Sigmoid colon (tissue), 4 donors: ENCODE measurements around the gene ACADL.

ENCODE experiments used
- POLR2AphosphoS5 ChIP-seq, 4 donors: sonication (generic); formaldehyde crosslinking; IDR thresholded peaks; one replicate each; pipeline ENCODE4 v1.6.1; 2017; ENCODE audit warnings: antibody characterized with exemption in 4 of 4
- TF ChIP-seq, protein P1 (sequence below), 4 experiments: fragments of 450-650 bp in 3 of 4; fragments of 200-600 bp in 1 of 4; IDR thresholded peaks; one replicate each; pipeline ENCODE4 v1.5.1; 2016 to 2019; ENCODE audit warnings: antibody characterized with exemption in 4 of 4, mild to moderate bottlenecking in 3 of 4, moderate library complexity in 2 of 4

DNA sequence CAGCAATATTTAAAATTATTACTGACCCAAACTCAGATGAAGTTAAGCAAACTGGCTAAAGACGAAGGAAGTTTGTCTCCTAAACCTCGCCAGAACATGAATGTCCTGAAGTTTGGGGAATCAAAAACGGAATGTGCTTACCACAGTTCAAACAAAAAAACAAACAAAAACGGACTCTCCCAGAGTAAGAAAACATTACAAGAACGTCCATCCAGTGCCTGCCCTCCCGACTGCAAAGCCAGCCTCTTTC is 55.1 kb downstream of the ACADL start:
- no peak for TF ChIP-seq POLR2AphosphoS5 (IDR thresholded peaks at IDR 0.05)
- TF ChIP-seq, protein P1, sequence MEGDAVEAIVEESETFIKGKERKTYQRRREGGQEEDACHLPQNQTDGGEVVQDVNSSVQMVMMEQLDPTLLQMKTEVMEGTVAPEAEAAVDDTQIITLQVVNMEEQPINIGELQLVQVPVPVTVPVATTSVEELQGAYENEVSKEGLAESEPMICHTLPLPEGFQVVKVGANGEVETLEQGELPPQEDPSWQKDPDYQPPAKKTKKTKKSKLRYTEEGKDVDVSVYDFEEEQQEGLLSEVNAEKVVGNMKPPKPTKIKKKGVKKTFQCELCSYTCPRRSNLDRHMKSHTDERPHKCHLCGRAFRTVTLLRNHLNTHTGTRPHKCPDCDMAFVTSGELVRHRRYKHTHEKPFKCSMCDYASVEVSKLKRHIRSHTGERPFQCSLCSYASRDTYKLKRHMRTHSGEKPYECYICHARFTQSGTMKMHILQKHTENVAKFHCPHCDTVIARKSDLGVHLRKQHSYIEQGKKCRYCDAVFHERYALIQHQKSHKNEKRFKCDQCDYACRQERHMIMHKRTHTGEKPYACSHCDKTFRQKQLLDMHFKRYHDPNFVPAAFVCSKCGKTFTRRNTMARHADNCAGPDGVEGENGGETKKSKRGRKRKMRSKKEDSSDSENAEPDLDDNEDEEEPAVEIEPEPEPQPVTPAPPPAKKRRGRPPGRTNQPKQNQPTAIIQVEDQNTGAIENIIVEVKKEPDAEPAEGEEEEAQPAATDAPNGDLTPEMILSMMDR (IDR thresholded peaks at IDR 0.05) = no peak
